Smooth muscle cell (in vitro differentiated cells): ENCODE data around the gene CAMKK2. TPM values are rescaled to one million over a fixed set of nuclear protein-coding genes. Genes with fewer than 3 reads are reported as not detected.
"Not testable (repeated sequence)": the region's sequence is repeated elsewhere in the genome, so short reads cannot be mapped to it uniquely, and the experiment has no call there.

Source experiments
- DNase-seq: peaks from one replicate; lab custom pipeline; 2025; ENCODE audit not compliant: unreplicated experiment; lab: John Stamatoyannopoulos, UW
- H2AFZ ChIP-seq: fragments of 200-600 bp; sonication (generic); 2 replicates; pipeline ENCODE4 v1.6.0; 2016; ENCODE audit warnings: antibody characterized with exemption, low read depth, mild to moderate bottlenecking
- H3F3A ChIP-seq: fragments of 200-600 bp; sonication (generic); 2 replicates; pipeline ENCODE4 v1.6.0; 2017; ENCODE audit warnings: antibody characterized with exemption, low read depth
- H3K27ac ChIP-seq: fragments of 200-600 bp; sonication (generic); 2 replicates; pipeline ENCODE4 v1.5.1; 2016; ENCODE audit warnings: low read depth, mild to moderate bottlenecking
- H3K27me3 ChIP-seq: fragments of 200-600 bp; sonication (generic); 2 replicates; pipeline ENCODE4 v1.6.1; 2016; ENCODE audit warnings: low read depth, mild to moderate bottlenecking
- H3K36me3 ChIP-seq: fragments of 200-600 bp; sonication (generic); 2 replicates; pipeline ENCODE4 v1.5.1; 2016; ENCODE audit warnings: low read depth
- H3K4me1 ChIP-seq: fragments of 200-600 bp; sonication (generic); 2 replicates; pipeline ENCODE4 v1.5.1; 2016; ENCODE audit warnings: low read depth
- H3K4me2 ChIP-seq: fragments of 200-600 bp; sonication (generic); 2 replicates; pipeline ENCODE4 v1.6.0; 2016; ENCODE audit warnings: mild to moderate bottlenecking
- H3K4me3 ChIP-seq: fragments of 200-600 bp; sonication (generic); 2 replicates; pipeline ENCODE4 v1.5.1; 2016; ENCODE audit warnings: mild to moderate bottlenecking
- H3K79me2 ChIP-seq: fragments of 200-600 bp; sonication (generic); 2 replicates; pipeline ENCODE4 v1.6.0; 2016; ENCODE audit warnings: low read depth, mild to moderate bottlenecking
- H3K9ac ChIP-seq: fragments of 200-600 bp; sonication (generic); 2 replicates; pipeline ENCODE4 v1.6.0; 2016; ENCODE audit warnings: low read depth
- H3K9me3 ChIP-seq: fragments of 200-600 bp; sonication (generic); replicated peaks from 2 replicates; pipeline ENCODE4 v1.5.1; 2016; ENCODE audit warnings: low read depth
- H4K20me1 ChIP-seq: fragments of 200-600 bp; sonication (generic); 2 replicates; pipeline ENCODE4 v1.6.0; 2016; ENCODE audit warnings: low read depth
- WGBS: methylation state at CpG from one replicate; pipeline ENCODE4 v1.1.7; 2016; ENCODE audit warnings: low lambda C conversion rate; 5-methylcytosine and 5-hydroxymethylcytosine counted together
- polyA plus RNA-seq: library from polyadenylated mRNA; unstranded; fragments of >200 nt; fragmentation: Nextera tagmentation; extraction: Ambion mirVana; gene quantifications from 2 replicates; pipeline ENCODE4 v1.2.1, GENCODE V29; 2016
- total RNA-seq: library from RNA; depleted of rRNA; stranded (reverse); fragments of >200 nt; gene quantifications from 2 replicates; pipeline ENCODE4 v1.2.3, GENCODE V29; 2014
- TF ChIP-seq, protein P1 (sequence below): fragments of 200-600 bp; sonication (generic); IDR thresholded peaks from 2 replicates; pipeline ENCODE4 v1.5.1; 2017; ENCODE audit warnings: borderline replicate concordance, mild to moderate bottlenecking, antibody characterized with exemption; ENCODE audit not compliant: insufficient read depth, poor library complexity, severe bottlenecking

CAMKK2 gene
- total and polyA plus RNA-seq, 2 experiments from 2014 or later = 13.3 to 23.4 TPM

DNA sequence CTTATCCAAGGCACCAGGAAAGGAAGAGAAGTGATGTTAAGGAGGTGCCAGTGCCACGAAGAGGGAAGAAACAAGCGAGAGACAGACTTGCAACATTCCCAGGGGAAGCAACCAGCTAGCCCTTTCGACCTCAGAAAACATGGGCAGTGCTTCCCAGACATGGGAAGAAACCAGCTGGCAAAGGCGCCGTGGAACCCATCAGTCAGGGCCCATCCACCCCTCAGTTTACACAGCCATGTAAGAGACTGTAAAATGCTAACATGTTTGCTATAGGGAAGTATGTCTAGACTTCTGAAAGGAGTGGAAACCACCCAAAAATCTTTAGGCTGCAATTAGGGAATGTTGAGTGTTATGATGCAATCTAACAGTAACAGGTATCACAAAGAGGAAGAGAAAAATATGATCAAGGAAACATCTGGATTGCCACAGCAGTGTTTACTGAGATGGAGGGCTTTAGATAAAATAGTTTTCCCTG, 29.4 kb upstream of the CAMKK2 start:
- no peaks in the 10 kb centered on the region for H4K20me1 ChIP-seq
- H3K4me1 ChIP-seq = no peaks in the 10 kb centered on the region
- 94% methylated on average over 5 of the region's 5 CpGs for WGBS
- TF ChIP-seq, protein P1, sequence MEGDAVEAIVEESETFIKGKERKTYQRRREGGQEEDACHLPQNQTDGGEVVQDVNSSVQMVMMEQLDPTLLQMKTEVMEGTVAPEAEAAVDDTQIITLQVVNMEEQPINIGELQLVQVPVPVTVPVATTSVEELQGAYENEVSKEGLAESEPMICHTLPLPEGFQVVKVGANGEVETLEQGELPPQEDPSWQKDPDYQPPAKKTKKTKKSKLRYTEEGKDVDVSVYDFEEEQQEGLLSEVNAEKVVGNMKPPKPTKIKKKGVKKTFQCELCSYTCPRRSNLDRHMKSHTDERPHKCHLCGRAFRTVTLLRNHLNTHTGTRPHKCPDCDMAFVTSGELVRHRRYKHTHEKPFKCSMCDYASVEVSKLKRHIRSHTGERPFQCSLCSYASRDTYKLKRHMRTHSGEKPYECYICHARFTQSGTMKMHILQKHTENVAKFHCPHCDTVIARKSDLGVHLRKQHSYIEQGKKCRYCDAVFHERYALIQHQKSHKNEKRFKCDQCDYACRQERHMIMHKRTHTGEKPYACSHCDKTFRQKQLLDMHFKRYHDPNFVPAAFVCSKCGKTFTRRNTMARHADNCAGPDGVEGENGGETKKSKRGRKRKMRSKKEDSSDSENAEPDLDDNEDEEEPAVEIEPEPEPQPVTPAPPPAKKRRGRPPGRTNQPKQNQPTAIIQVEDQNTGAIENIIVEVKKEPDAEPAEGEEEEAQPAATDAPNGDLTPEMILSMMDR = no peak
- H3K9ac ChIP-seq = no peak overlapping the region
- no peak overlapping the region for H2AFZ ChIP-seq
- peaks cover 19% of the 10 kb centered on the region for H3K36me3 ChIP-seq
- no peak overlapping the region for H3K27ac ChIP-seq
- H3K27me3 ChIP-seq = no peaks in the 10 kb centered on the region
- H3K9me3 ChIP-seq = no peaks in the 10 kb centered on the region
- H3K79me2 ChIP-seq = no peaks in the 10 kb centered on the region
- no peak for DNase-seq
- H3F3A ChIP-seq = no peaks in the 10 kb centered on the region
- no peak overlapping the region for H3K4me2 ChIP-seq
- H3K4me3 ChIP-seq = no peak overlapping the region

DNA sequence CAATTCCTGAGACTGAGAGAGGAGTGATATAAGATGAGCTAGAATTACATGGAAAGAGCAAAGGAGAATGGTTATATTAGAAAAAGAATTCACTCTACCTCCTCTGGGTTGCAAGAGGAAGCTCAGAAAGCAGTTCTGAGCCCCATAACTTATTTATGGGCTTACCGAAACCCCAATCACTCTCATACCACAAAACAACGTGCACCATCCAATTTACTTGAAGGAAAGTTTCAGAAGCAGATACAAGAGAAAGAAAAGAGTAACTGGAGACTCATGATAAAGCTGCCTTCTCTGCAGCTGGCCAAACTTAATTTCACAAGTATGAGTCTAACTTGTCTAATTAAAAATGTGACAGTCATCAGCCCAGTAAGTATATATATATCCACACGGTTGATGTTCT, 27.4 kb upstream of the CAMKK2 start:
- Histone ChIP-seq H3F3A (no peaks in the 10 kb centered on the region), H3K36me3 (peaks cover 4% of the 10 kb centered on the region), H3K9ac (no peak overlapping the region), H3K79me2 (no peaks in the 10 kb centered on the region), H3K4me3 (no peak overlapping the region), H3K27me3 (no peaks in the 10 kb centered on the region), H3K4me1 (no peaks in the 10 kb centered on the region), H3K4me2 (no peak overlapping the region), H2AFZ (no peak overlapping the region), H3K27ac (no peak overlapping the region), H3K9me3 (no peaks in the 10 kb centered on the region), H4K20me1 (no peaks in the 10 kb centered on the region)
- DNase-seq = no peak
- 100% methylated on average over 3 of the region's 3 CpGs for WGBS
- TF ChIP-seq, protein P1 = no peak

DNA sequence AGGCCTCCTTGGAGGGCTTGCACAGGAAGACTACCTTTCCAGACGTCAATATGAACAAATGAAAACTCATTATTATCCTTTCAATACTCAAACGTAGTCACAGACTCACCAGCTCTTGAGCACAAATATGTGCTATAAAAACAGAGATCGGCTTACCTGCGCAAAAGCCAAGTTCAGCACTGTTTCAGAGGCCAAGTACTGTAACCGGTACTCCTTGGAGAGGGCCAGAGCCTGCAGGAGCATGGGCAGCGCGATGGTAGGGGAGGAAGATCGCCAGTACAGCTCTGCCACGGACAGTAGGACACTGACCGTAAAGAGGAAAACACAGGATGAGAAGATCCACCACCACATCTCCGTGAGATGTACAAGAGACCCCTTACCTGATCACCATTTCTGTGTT, 21.6 kb upstream of the CAMKK2 start:
- Histone ChIP-seq H3K4me1 (no peaks in the 10 kb centered on the region), H3K4me2 (no peak overlapping the region), H3K27me3 (no peaks in the 10 kb centered on the region), H3F3A (no peaks in the 10 kb centered on the region), H3K79me2 (no peaks in the 10 kb centered on the region), H3K9me3 (no peaks in the 10 kb centered on the region), H2AFZ (no peak overlapping the region), H4K20me1 (no peaks in the 10 kb centered on the region), H3K9ac (no peak overlapping the region), H3K4me3 (no peak overlapping the region), H3K36me3 (peaks cover 11% of the 10 kb centered on the region), H3K27ac (no peak overlapping the region)
- 97% methylated on average over 11 of the region's 11 CpGs for WGBS
- DNase-seq = no peak
- TF ChIP-seq, protein P1 = no peak

DNA sequence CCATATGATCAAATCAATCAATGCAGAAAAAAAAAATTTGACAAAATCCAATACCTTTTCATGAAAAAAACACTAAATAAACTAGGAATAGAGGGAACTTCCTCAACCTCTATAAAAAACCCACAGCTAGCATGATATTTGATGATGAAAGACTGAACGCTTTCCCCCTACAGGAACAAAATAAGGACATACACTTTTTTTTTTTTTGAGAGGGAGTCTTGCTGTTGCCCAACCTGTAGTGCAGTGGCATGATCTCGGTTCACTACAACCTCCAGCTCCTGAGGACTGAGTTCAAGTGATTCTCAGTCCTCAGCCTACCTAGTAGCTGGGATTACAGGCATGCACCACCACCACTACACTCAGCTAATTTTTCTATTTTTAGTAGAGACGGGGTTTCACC, 17.9 kb upstream of the CAMKK2 start:
- Histone ChIP-seq H3K27ac (no peak overlapping the region), H3K9ac (no peak overlapping the region), H3K4me1 (no peaks in the 10 kb centered on the region), H2AFZ (no peak overlapping the region), H4K20me1 (no peaks in the 10 kb centered on the region), H3K36me3 (peaks cover 11% of the 10 kb centered on the region), H3K9me3 (no peaks in the 10 kb centered on the region), H3K4me2 (no peak overlapping the region), H3K4me3 (no peak overlapping the region), H3K27me3 (no peaks in the 10 kb centered on the region), H3F3A (no peaks in the 10 kb centered on the region), H3K79me2 (no peaks in the 10 kb centered on the region)
- WGBS = 99% methylated on average over 3 of the region's 3 CpGs
- DNase-seq = no peak
- TF ChIP-seq, protein P1 = no peak

DNA sequence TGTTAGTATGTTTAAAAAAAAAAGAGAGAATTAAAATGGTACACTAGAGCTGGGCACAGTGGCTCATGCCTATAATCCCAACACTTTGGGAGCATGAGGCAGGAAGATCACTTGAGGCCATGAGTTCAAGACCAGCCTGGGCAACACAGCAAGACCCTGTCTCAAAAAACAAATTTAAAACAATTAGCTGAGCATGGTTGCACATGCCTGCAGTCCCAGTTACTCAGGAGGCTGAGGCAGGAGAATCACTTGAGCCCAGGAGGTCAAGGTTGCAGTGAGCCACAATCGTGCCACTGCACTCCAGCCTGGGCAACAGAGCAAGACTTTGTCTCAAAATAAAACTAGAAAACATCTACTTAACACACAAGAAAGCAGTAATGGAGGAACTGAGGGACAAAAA, 13.7 kb upstream of the CAMKK2 start:
- H3K9me3 ChIP-seq, H2AFZ ChIP-seq, H3K4me1 ChIP-seq, H3K4me3 ChIP-seq, H3K79me2 ChIP-seq, H3K4me2 ChIP-seq, DNase-seq, H3K9ac ChIP-seq, H3K27me3 ChIP-seq, H4K20me1 ChIP-seq, H3K36me3 ChIP-seq, H3F3A ChIP-seq, H3K27ac ChIP-seq: not testable (repeated sequence)
- 90% methylated on average over 1 of the region's 1 CpG for WGBS

DNA sequence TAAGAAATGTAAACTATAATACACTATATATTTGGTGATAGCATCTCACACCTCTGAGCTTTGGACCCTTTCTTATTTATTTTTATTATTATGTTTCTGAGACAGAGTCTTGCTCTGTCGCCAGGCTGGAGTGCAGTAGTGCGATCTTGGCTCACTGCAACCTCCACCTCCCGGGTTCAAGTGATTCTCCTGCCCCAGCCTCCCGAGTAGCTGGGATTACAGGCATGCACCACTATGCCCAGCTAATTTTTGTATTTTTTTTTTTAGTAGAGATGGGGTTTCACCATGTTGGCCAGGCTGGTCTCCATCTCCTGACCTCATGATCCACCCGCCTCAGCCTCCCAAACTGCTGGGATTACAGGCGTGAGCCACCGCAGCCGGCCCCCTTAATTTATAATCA, 10.9 kb upstream of the CAMKK2 start:
- not testable (repeated sequence) for H3K4me1 ChIP-seq, H3K27ac ChIP-seq, H3K27me3 ChIP-seq, H3K4me3 ChIP-seq, H3K4me2 ChIP-seq, H4K20me1 ChIP-seq, H3F3A ChIP-seq, H3K9me3 ChIP-seq, DNase-seq, H3K79me2 ChIP-seq, H3K9ac ChIP-seq, H2AFZ ChIP-seq, H3K36me3 ChIP-seq
- WGBS = 99% methylated on average over 8 of the region's 8 CpGs
